PC-3 (cell line): ENCODE data around the gene HYDIN.
"Not testable (repeated sequence)": the region's sequence is repeated elsewhere in the genome, so short reads cannot be mapped to it uniquely, and the experiment has no call there.

Experiments used
- CTCF ChIP-seq: fragments of 300-600 bp; sonication (generic); conservative IDR thresholded peaks from 2 replicates; pipeline ENCODE4 v1.5.1; 2017; ENCODE audit warnings: antibody characterized with exemption, low read depth, mild to moderate bottlenecking, low read length
- EZH2 ChIP-seq: fragments of 300-600 bp; sonication (generic); IDR thresholded peaks from one replicate; pipeline ENCODE4 v1.6.1; 2017; ENCODE audit warnings: antibody characterized with exemption, mild to moderate bottlenecking, low read length; ENCODE audit not compliant: unreplicated experiment
- EZH2phosphoT487 ChIP-seq: fragments of 300-600 bp; sonication (generic); IDR thresholded peaks from 2 replicates; pipeline ENCODE4 v1.6.1; 2018; ENCODE audit warnings: mild to moderate bottlenecking, antibody characterized with exemption, low read length, borderline replicate concordance

DNA sequence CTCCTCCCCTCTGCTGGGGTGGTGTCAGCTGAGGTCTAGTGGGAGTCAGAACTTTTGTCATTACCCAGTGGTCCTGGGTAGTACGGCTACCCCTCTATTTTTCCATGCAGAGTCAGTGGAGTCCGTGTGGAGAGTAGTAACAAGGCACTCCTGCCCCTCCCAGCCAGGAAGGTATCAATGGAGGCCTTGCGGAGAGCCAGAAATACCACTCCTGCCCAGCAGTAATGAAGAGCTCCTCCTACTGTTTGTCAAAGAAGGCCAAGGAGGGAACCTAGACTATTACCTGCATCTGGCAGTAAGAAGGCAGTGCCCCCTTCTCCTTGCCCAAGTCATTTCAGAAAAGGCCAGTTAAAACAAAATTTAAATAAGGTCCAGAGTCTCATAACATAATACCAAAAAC lies 262.2 kb downstream of the HYDIN start:
- TF ChIP-seq CTCF, EZH2, EZH2phosphoT487: not testable (repeated sequence)
